Loucy (cell line): ENCODE measurements around the gene MRPL53.

Experiments
- H2AFZ ChIP-seq: fragments of 200-600 bp; sonication (generic); 2 replicates; pipeline ENCODE4 v1.6.0; 2016; ENCODE audit warnings: antibody characterized with exemption, mild to moderate bottlenecking, low read length, moderate library complexity
- H3F3A ChIP-seq: fragments of 200-600 bp; 2 replicates; pipeline ENCODE4 v1.6.0; 2016; ENCODE audit warnings: antibody characterized with exemption, low read depth, mild to moderate bottlenecking
- H3K27me3 ChIP-seq: fragments of 200-600 bp; sonication (generic); 2 replicates; pipeline ENCODE4 v1.6.1; 2014; ENCODE audit warnings: low read length, mild to moderate bottlenecking; ENCODE audit not compliant: insufficient read depth, poor library complexity, severe bottlenecking
- H3K36me3 ChIP-seq: fragments of 200-600 bp; sonication (generic); 2 replicates; pipeline ENCODE4 v1.6.1; 2016; ENCODE audit warnings: low read length; ENCODE audit not compliant: insufficient read depth
- H3K4me1 ChIP-seq: fragments of 200-600 bp; sonication (generic); 2 replicates; pipeline ENCODE4 v1.5.1; 2014; ENCODE audit warnings: low read length, mild to moderate bottlenecking; ENCODE audit not compliant: insufficient read depth, poor library complexity, severe bottlenecking
- H3K4me2 ChIP-seq: fragments of 200-600 bp; sonication (generic); 2 replicates; pipeline ENCODE4 v1.6.0; 2014; ENCODE audit warnings: antibody characterized with exemption, low read length, low read depth, mild to moderate bottlenecking; ENCODE audit not compliant: poor library complexity, severe bottlenecking
- H3K4me3 ChIP-seq: fragments of 200-600 bp; sonication (generic); 2 replicates; pipeline ENCODE4 v1.5.1; 2014; ENCODE audit warnings: low read length, mild to moderate bottlenecking, mixed read lengths; ENCODE audit not compliant: poor library complexity, severe bottlenecking
- H3K79me2 ChIP-seq: fragments of 200-600 bp; sonication (generic); 2 replicates; pipeline ENCODE4 v1.6.1; 2014; ENCODE audit warnings: low read length; ENCODE audit not compliant: insufficient read depth
- H3K9ac ChIP-seq: fragments of 200-600 bp; sonication (generic); 2 replicates; pipeline ENCODE4 v1.6.0; 2014; ENCODE audit warnings: mild to moderate bottlenecking, low read depth, low read length, moderate library complexity; ENCODE audit not compliant: poor library complexity, severe bottlenecking
- H3K9me2 ChIP-seq: fragments of 200-600 bp; sonication (generic); replicated peaks from 2 replicates; pipeline ENCODE4 v1.6.1; 2016; ENCODE audit warnings: low read depth, low read length, mixed read lengths
- H3K9me3 ChIP-seq: fragments of 200-600 bp; sonication (generic); 2 replicates; pipeline ENCODE4 v1.6.1; 2014; ENCODE audit warnings: mild to moderate bottlenecking, antibody characterized with exemption, low read length, low read depth; ENCODE audit not compliant: insufficient read depth
- H4K20me1 ChIP-seq: fragments of 200-600 bp; sonication (generic); 2 replicates; pipeline ENCODE4 v1.6.0; 2014; ENCODE audit warnings: antibody characterized with exemption, low read length, mild to moderate bottlenecking; ENCODE audit not compliant: insufficient read depth, poor library complexity, severe bottlenecking
- CTCF ChIP-seq: fragments of 200-600 bp; sonication (generic); conservative IDR thresholded peaks from 2 replicates; pipeline ENCODE4 v1.5.1; 2014; ENCODE audit warnings: mild to moderate bottlenecking, antibody characterized with exemption, low read length
- EZH2phosphoT487 ChIP-seq: fragments of 200-600 bp; IDR thresholded peaks from 2 replicates; pipeline ENCODE4 v1.6.1; 2018; ENCODE audit warnings: antibody characterized with exemption, mild to moderate bottlenecking, moderate library complexity, borderline replicate concordance

MRPL53 gene

GRCh38 chr2:74499940-74500577, 27.6 kb upstream of the MRPL53 start:
- H3K9me2 ChIP-seq: no peaks in the 10 kb centered on the region
- H3F3A ChIP-seq: no peaks in the 10 kb centered on the region
- H3K27me3 ChIP-seq: no peaks in the 10 kb centered on the region
- H3K79me2 ChIP-seq: peaks cover 7% of the 10 kb centered on the region
- H4K20me1 ChIP-seq: no peaks in the 10 kb centered on the region
- H3K4me2 ChIP-seq: no peak overlapping the region
- H3K4me3 ChIP-seq: no peak overlapping the region
- no peaks in the 10 kb centered on the region for H3K9me3 ChIP-seq
- no peak overlapping the region for H3K9ac ChIP-seq
- TF ChIP-seq CTCF: no peak
- no peak for TF ChIP-seq EZH2phosphoT487
- peaks cover 6% of the 10 kb centered on the region for H3K4me1 ChIP-seq
- H2AFZ ChIP-seq: no peak overlapping the region
- no peaks in the 10 kb centered on the region for H3K36me3 ChIP-seq

- Histone ChIP-seq H3F3A (no peaks in the 10 kb centered on the region), H2AFZ (no peak within 1 kb of the TSS), H3K79me2 (peaks cover 7% of the 10 kb centered on the region), H4K20me1 (no peaks in the 10 kb centered on the region), H3K9ac (no peak within 1 kb of the TSS), H3K27me3 (no peaks in the 10 kb centered on the region), H3K4me1 (peaks cover 6% of the 10 kb centered on the region), H3K4me2 (no peak within 1 kb of the TSS), H3K36me3 (no peaks in the 10 kb centered on the region), H3K4me3 (no peak within 1 kb of the TSS), H3K9me2 (no peaks in the 10 kb centered on the region), H3K9me3 (no peaks in the 10 kb centered on the region)
- TF ChIP-seq EZH2phosphoT487 (no peak), CTCF (no peak)
These were observed 26.9 kb upstream of the MRPL53 start, which contains the start of gene LBX2 for GRCh38 chr2:74499267-74499939. TSS of gene LBX2 (minus strand) at chr2:74499603. CDS start at chr2:74499537, 66 bp downstream.

GRCh38 chr2:74498500-74499266, 26.2 kb upstream of the MRPL53 start:
- no peak overlapping the region for H3K4me2 ChIP-seq
- no peaks in the 10 kb centered on the region for H3K9me3 ChIP-seq
- no peaks in the 10 kb centered on the region for H3K27me3 ChIP-seq
- peaks cover 6% of the 10 kb centered on the region for H3K4me1 ChIP-seq
- no peak overlapping the region for H3K4me3 ChIP-seq
- H3K9me2 ChIP-seq: no peaks in the 10 kb centered on the region
- H3F3A ChIP-seq: no peaks in the 10 kb centered on the region
- peaks cover 7% of the 10 kb centered on the region for H3K79me2 ChIP-seq
- H4K20me1 ChIP-seq: no peaks in the 10 kb centered on the region
- no peak overlapping the region for H3K9ac ChIP-seq
- H3K36me3 ChIP-seq: peaks cover 4% of the 10 kb centered on the region; the same call in 1 of the 2 replicates
- TF ChIP-seq EZH2phosphoT487 (no peak), CTCF (no peak)
- no peak overlapping the region for H2AFZ ChIP-seq
